ENCODE results near the gene FREM2. TPM values are rescaled to one million over a fixed set of nuclear protein-coding genes. Genes with fewer than 3 reads are reported as not detected.

FREM2 gene
- total RNA-seq, 1 donor from 2014 or later: 4.8 TPM

GRCh38 chr13:38759390-38759789, 72.5 kb downstream of the FREM2 start:
- no peak for DNase-seq (ENCODE audit: low spot score)

GRCh38 chr13:38763446-38764381, 76.8 kb downstream of the FREM2 start:
- DNase-seq (ENCODE audit: low spot score): peak; percentile 65

- DNase-seq (ENCODE audit: low spot score): no peak
Observed at GRCh38 chr13:38766799-38767198, 79.9 kb downstream of the FREM2 start.

- peak; percentile 15 for DNase-seq (ENCODE audit: low spot score)
Observed at GRCh38 chr13:38767506-38768265, 80.8 kb downstream of the FREM2 start.

GRCh38 chr13:38769526-38769925, 82.6 kb downstream of the FREM2 start:
- DNase-seq (ENCODE audit: low spot score): no peak

- no peak for DNase-seq (ENCODE audit: low spot score)
Observed at GRCh38 chr13:38775085-38775484, 88.2 kb downstream of the FREM2 start.

GRCh38 chr13:38777347-38778119, 90.7 kb downstream of the FREM2 start:
- no peak for DNase-seq (ENCODE audit: low spot score)

GRCh38 chr13:38781539-38781938, 94.7 kb downstream of the FREM2 start:
- no peak for DNase-seq (ENCODE audit: low spot score)

- no peak for DNase-seq (ENCODE audit: low spot score)
Observed at GRCh38 chr13:38784036-38784880, 97.4 kb downstream of the FREM2 start.

GRCh38 chr13:38785042-38785441, 98.2 kb downstream of the FREM2 start:
- no peak for DNase-seq (ENCODE audit: low spot score)

GRCh38 chr13:38785490-38785889, 98.6 kb downstream of the FREM2 start:
- DNase-seq (ENCODE audit: low spot score): no peak

- no peak for DNase-seq (ENCODE audit: low spot score)
Observed at GRCh38 chr13:38787550-38787949, 100.7 kb downstream of the FREM2 start.

GRCh38 chr13:38796890-38797289, 110.0 kb downstream of the FREM2 start:
- no peak for DNase-seq (ENCODE audit: low spot score)

- no peak for DNase-seq (ENCODE audit: low spot score)
Observed at GRCh38 chr13:38803531-38803930, 116.7 kb downstream of the FREM2 start.

GRCh38 chr13:38804061-38804460, 117.2 kb downstream of the FREM2 start:
- no peak for DNase-seq (ENCODE audit: low spot score)

- DNase-seq (ENCODE audit: low spot score): no peak
Observed at GRCh38 chr13:38804536-38804935, 117.7 kb downstream of the FREM2 start.

- no peak for DNase-seq (ENCODE audit: low spot score)
Observed at GRCh38 chr13:38814331-38814730, 127.5 kb downstream of the FREM2 start.

- peak; percentile 52 for DNase-seq (ENCODE audit: low spot score)
Observed at GRCh38 chr13:38819053-38819452, 132.2 kb downstream of the FREM2 start.

- no peak for DNase-seq (ENCODE audit: low spot score)
Observed at GRCh38 chr13:38819596-38819995, 132.7 kb downstream of the FREM2 start.

- no peak for DNase-seq (ENCODE audit: low spot score)
Observed at GRCh38 chr13:38821770-38822551, 135.1 kb downstream of the FREM2 start.

Measured in umbilical cord (tissue), 2 donors.